Measurements from ENCODE around the gene ELF3. TPM values are rescaled to one million over a fixed set of nuclear protein-coding genes. Genes with fewer than 3 reads are reported as not detected.

ELF3 gene
- total and polyA plus RNA-seq, 10 of the 15 experiments (the other 5 are each of a cell fraction or from before 2014, with no cell fraction given), result 0.07 to 14.3 (median 0.58) TPM; not detected in 1

DNA sequence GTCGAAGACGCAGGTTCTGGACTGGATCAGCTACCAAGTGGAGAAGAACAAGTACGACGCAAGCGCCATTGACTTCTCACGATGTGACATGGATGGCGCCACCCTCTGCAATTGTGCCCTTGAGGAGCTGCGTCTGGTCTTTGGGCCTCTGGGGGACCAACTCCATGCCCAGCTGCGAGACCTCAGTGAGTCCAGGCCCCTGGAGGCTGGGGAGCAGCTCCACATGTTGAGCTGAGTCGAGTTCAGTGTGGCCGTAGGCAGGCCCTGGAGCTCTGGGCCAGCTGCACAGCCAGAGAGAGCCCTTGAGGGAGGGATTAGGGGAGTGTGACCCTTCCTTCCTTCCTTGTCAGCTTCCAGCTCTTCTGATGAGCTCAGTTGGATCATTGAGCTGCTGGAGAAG, 1.6 kb downstream of the ELF3 start (continued):
- TF ChIP-seq, protein P1, sequence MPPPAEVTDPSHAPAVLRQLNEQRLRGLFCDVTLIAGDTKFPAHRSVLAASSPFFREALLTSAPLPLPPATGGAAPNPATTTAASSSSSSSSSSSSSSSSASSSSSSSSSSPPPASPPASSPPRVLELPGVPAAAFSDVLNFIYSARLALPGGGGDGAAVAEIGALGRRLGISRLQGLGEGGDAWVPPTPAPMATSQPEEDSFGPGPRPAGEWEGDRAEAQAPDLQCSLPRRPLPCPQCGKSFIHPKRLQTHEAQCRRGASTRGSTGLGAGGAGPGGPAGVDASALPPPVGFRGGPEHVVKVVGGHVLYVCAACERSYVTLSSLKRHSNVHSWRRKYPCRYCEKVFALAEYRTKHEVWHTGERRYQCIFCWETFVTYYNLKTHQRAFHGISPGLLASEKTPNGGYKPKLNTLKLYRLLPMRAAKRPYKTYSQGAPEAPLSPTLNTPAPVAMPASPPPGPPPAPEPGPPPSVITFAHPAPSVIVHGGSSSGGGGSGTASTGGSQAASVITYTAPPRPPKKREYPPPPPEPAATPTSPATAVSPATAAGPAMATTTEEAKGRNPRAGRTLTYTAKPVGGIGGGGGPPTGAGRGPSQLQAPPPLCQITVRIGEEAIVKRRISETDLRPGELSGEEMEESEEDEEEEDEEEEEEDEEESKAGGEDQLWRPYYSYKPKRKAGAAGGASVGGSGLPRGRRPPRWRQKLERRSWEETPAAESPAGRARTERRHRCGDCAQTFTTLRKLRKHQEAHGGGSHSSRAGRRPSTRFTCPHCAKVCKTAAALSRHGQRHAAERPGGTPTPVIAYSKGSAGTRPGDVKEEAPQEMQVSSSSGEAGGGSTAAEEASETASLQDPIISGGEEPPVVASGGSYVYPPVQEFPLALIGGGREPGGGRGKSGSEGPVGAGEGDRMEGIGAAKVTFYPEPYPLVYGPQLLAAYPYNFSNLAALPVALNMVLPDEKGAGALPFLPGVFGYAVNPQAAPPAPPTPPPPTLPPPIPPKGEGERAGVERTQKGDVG (CRISPR knock-in tag; IDR thresholded peaks at IDR 0.05), result no peak
- TF ChIP-seq NFYA (IDR thresholded peaks at IDR 0.05; ENCODE audit: borderline replicate concordance, low read depth, low read length) (no peak), MEF2A (IDR thresholded peaks at IDR 0.05; ENCODE audit: insufficient read depth, low read depth, low read length) (no peak), NFIC (IDR thresholded peaks at IDR 0.05; ENCODE audit: low read depth, low read length) (no peak), CHD4 (IDR thresholded peaks at IDR 0.05) (no peak), TCF3 (IDR thresholded peaks at IDR 0.05; ENCODE audit: borderline replicate concordance, insufficient read depth, low read depth, low read length) (no peak)
- TF ChIP-seq, protein P2, sequence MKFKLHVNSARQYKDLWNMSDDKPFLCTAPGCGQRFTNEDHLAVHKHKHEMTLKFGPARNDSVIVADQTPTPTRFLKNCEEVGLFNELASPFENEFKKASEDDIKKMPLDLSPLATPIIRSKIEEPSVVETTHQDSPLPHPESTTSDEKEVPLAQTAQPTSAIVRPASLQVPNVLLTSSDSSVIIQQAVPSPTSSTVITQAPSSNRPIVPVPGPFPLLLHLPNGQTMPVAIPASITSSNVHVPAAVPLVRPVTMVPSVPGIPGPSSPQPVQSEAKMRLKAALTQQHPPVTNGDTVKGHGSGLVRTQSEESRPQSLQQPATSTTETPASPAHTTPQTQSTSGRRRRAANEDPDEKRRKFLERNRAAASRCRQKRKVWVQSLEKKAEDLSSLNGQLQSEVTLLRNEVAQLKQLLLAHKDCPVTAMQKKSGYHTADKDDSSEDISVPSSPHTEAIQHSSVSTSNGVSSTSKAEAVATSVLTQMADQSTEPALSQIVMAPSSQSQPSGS (IDR thresholded peaks at IDR 0.05; ENCODE audit: low read length), result no peak
- TF ChIP-seq, protein P3, sequence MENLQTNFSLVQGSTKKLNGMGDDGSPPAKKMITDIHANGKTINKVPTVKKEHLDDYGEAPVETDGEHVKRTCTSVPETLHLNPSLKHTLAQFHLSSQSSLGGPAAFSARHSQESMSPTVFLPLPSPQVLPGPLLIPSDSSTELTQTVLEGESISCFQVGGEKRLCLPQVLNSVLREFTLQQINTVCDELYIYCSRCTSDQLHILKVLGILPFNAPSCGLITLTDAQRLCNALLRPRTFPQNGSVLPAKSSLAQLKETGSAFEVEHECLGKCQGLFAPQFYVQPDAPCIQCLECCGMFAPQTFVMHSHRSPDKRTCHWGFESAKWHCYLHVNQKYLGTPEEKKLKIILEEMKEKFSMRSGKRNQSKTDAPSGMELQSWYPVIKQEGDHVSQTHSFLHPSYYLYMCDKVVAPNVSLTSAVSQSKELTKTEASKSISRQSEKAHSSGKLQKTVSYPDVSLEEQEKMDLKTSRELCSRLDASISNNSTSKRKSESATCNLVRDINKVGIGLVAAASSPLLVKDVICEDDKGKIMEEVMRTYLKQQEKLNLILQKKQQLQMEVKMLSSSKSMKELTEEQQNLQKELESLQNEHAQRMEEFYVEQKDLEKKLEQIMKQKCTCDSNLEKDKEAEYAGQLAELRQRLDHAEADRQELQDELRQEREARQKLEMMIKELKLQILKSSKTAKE (IDR thresholded peaks at IDR 0.05; ENCODE audit: low read depth, poor library complexity, severe bottlenecking), result no peak
